ENCODE data around the gene EXOC6B.

DNA sequence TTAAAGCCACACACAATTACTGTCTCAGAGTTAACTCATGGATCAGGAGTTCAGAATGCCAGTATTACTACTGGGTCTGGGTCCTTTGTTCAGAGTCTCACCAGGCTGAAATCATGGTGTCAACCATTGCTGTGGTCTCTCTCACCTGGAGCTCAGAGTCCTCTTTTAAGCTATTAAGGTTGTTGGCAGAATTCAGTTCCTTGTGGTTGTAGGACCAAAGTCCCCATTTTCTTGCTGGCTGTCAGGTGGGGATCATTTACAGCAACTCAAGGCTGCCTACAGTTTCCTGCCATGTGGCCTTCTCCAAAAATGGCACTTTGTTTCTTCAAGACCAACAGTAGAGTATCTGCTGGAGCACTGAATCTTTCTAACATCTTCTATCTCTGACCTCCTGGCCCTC lies 113.5 kb downstream of the EXOC6B start:
- TF ChIP-seq, protein P1, sequence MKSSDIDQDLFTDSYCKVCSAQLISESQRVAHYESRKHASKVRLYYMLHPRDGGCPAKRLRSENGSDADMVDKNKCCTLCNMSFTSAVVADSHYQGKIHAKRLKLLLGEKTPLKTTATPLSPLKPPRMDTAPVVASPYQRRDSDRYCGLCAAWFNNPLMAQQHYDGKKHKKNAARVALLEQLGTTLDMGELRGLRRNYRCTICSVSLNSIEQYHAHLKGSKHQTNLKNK (CRISPR knock-in tag; IDR thresholded peaks at IDR 0.05), result no peak
- TF ChIP-seq JUN (CRISPR knock-in tag; IDR thresholded peaks at IDR 0.05) (no peak), CTCF (IDR thresholded peaks at IDR 0.05) (no peak), ZNF317 (CRISPR knock-in tag; IDR thresholded peaks at IDR 0.05; ENCODE audit: borderline replicate concordance, low read depth) (no peak)
